Liver (tissue), 9 donors: Measurements from ENCODE around the gene MED27. TPM values are rescaled to one million over a fixed set of nuclear protein-coding genes. Genes with fewer than 3 reads are reported as not detected.

Source experiments
- DNase-seq: peaks from one replicate; pipeline ENCODE4 v3.0.0-alpha.2; 2017; ENCODE audit warnings: low spot score
- H3K27ac ChIP-seq, 2 donors: one replicate each; pipeline ENCODE4 v1.7.0; 2013; ENCODE audit warnings: inconsistent platforms in 2 of 2, low read length in 2 of 2, control low read depth in 1 of 2, low read depth in 1 of 2, mild to moderate bottlenecking in 1 of 2
- H3K27me3 ChIP-seq, 4 donors: one replicate each; pipeline versions ENCODE4 v1.6.1 to v1.7.0; 2013; ENCODE audit warnings: low read length in 3 of 4, inconsistent platforms in 1 of 4, mild to moderate bottlenecking in 1 of 4, moderate library complexity in 1 of 4; ENCODE audit not compliant: control insufficient read depth in 4 of 4, insufficient read depth in 4 of 4
- H3K36me3 ChIP-seq, 4 donors: one replicate each; pipeline versions ENCODE4 v1.6.1 to v1.7.0; 2013; ENCODE audit warnings: low read length in 3 of 4, mild to moderate bottlenecking in 3 of 4, low read depth in 1 of 4, moderate library complexity in 1 of 4; ENCODE audit not compliant: control insufficient read depth in 4 of 4, insufficient read depth in 3 of 4
- H3K4me1 ChIP-seq, 4 donors: one replicate each; pipeline versions ENCODE4 v1.6.1 to v1.7.0; 2013; ENCODE audit warnings: low read length in 3 of 4, mild to moderate bottlenecking in 3 of 4, moderate library complexity in 1 of 4; ENCODE audit not compliant: control insufficient read depth in 4 of 4, insufficient read depth in 4 of 4
- H3K4me3 ChIP-seq, 3 donors: one replicate each; pipeline versions ENCODE4 v1.6.1 to v1.7.0; 2013; ENCODE audit warnings: low read length in 3 of 3, control low read depth in 1 of 3, low read depth in 1 of 3, mild to moderate bottlenecking in 1 of 3
- H3K9ac ChIP-seq, 2 donors: one replicate each; pipeline ENCODE4 v1.7.0; 2013; ENCODE audit warnings: low read length in 2 of 2, mild to moderate bottlenecking in 2 of 2, moderate library complexity in 2 of 2, control low read depth in 1 of 2, low read depth in 1 of 2
- H3K9me3 ChIP-seq, 4 donors: one replicate each; pipeline versions ENCODE4 v1.6.1 to v1.7.0; 2013; ENCODE audit warnings: low read length in 3 of 4; ENCODE audit not compliant: control insufficient read depth in 4 of 4
- EGR1 ChIP-seq, 2 donors: IDR thresholded peaks; 2 replicates each; pipeline ENCODE4 v1.6.1; 2016 to 2018; ENCODE audit warnings: antibody characterized with exemption in 2 of 2, low read depth in 2 of 2
- FOXA1 ChIP-seq: IDR thresholded peaks from 2 replicates; pipeline ENCODE4 v1.6.1; 2016; ENCODE audit warnings: antibody characterized with exemption
- FOXA2 ChIP-seq: IDR thresholded peaks from 2 replicates; pipeline ENCODE4 v1.6.1; 2016; ENCODE audit warnings: antibody characterized with exemption
- GABPA ChIP-seq, 2 donors: IDR thresholded peaks in 1 of 2; conservative IDR thresholded peaks in 1 of 2; 2 replicates each; pipeline ENCODE4 v1.6.1; 2016; ENCODE audit warnings: antibody characterized with exemption in 2 of 2, mild to moderate bottlenecking in 1 of 2, moderate library complexity in 1 of 2
- HNF4A ChIP-seq, 2 donors: conservative IDR thresholded peaks; 2 replicates each; pipeline ENCODE4 v1.6.1; 2016; ENCODE audit warnings: antibody characterized with exemption in 2 of 2, mild to moderate bottlenecking in 2 of 2
- HNF4G ChIP-seq: IDR thresholded peaks from 2 replicates; pipeline ENCODE4 v1.6.1; 2016; ENCODE audit warnings: antibody characterized with exemption
- JUND ChIP-seq, 2 donors: IDR thresholded peaks; 2 replicates each; pipeline ENCODE4 v1.6.1; 2016; ENCODE audit warnings: antibody characterized with exemption in 2 of 2
- NR2F2 ChIP-seq: IDR thresholded peaks from 2 replicates; pipeline ENCODE4 v1.6.1; 2016; ENCODE audit warnings: antibody characterized with exemption
- RAD21 ChIP-seq, 2 donors: IDR thresholded peaks; 2 replicates each; pipeline ENCODE4 v1.6.1; 2016; ENCODE audit warnings: antibody characterized with exemption in 2 of 2, mild to moderate bottlenecking in 2 of 2
- RXRA ChIP-seq, 2 donors: IDR thresholded peaks; 2 replicates each; pipeline ENCODE4 v1.6.1; 2017 to 2018; ENCODE audit warnings: antibody characterized with exemption in 2 of 2, mild to moderate bottlenecking in 1 of 2
- SP1 ChIP-seq: IDR thresholded peaks from 2 replicates; pipeline ENCODE4 v1.6.1; 2018; ENCODE audit warnings: antibody characterized with exemption, mild to moderate bottlenecking
- TAF1 ChIP-seq: conservative IDR thresholded peaks from 2 replicates; pipeline ENCODE4 v1.6.1; 2016; ENCODE audit warnings: antibody characterized with exemption, mild to moderate bottlenecking
- YY1 ChIP-seq: IDR thresholded peaks from 2 replicates; pipeline ENCODE4 v1.6.1; 2016; ENCODE audit warnings: antibody characterized with exemption, mild to moderate bottlenecking
- WGBS: extraction: QIAGEN DNeasy Blood & Tissue Kit; methylation state at CpG from one replicate; pipeline ENCODE4 v1.1.7; 2013; 5-methylcytosine and 5-hydroxymethylcytosine counted together
- polyA plus RNA-seq, 2 donors: library from polyadenylated mRNA; stranded (reverse) in 1 of 2; unstranded in 1 of 2; fragments of 200-250 nt in 1 of 2; fragments of >200 nt in 1 of 2; fragmentation: Nextera tagmentation in 1 of 2; extraction: Ambion mirVana in 1 of 2; gene quantifications; one replicate each; pipeline versions ENCODE4 v1.2.1 to v1.2.3, GENCODE V29; 2013 to 2015
- total RNA-seq, 2 donors: library from RNA; depleted of rRNA; stranded (reverse); fragments of >200 nt; gene quantifications; one replicate each; pipeline ENCODE4 v1.2.3, GENCODE V29; 2014
- TF ChIP-seq, protein P1 (sequence below): IDR thresholded peaks from 2 replicates; pipeline ENCODE4 v1.6.1; 2016; ENCODE audit warnings: antibody characterized with exemption
- TF ChIP-seq, protein P2 (sequence below): IDR thresholded peaks from 2 replicates; pipeline ENCODE4 v1.6.1; 2016; ENCODE audit warnings: antibody characterized with exemption
- TF ChIP-seq, protein P3 (sequence below): fragments of 150-350 bp; IDR thresholded peaks from 2 replicates; pipeline ENCODE4 v1.5.1; 2017; ENCODE audit warnings: improper control_type of control experiment, low read depth, low read length; ENCODE audit not compliant: missing input control
- TF ChIP-seq, protein P4 (sequence below): IDR thresholded peaks from 2 replicates; pipeline ENCODE4 v1.6.1; 2016; ENCODE audit warnings: antibody characterized with exemption
- TF ChIP-seq, protein P5 (sequence below): IDR thresholded peaks from 2 replicates; pipeline ENCODE4 v1.6.1; 2016; ENCODE audit warnings: antibody characterized with exemption, mild to moderate bottlenecking
- donor health status: healthy.
- donor health status: healthy.
- donor health status: healthy.
- donor health status: healthy.
- donor health status: healthy.

The MED27 gene
- total and polyA plus RNA-seq, 4 donors = 4.6 to 7.9 (median 5.5) TPM

DNA sequence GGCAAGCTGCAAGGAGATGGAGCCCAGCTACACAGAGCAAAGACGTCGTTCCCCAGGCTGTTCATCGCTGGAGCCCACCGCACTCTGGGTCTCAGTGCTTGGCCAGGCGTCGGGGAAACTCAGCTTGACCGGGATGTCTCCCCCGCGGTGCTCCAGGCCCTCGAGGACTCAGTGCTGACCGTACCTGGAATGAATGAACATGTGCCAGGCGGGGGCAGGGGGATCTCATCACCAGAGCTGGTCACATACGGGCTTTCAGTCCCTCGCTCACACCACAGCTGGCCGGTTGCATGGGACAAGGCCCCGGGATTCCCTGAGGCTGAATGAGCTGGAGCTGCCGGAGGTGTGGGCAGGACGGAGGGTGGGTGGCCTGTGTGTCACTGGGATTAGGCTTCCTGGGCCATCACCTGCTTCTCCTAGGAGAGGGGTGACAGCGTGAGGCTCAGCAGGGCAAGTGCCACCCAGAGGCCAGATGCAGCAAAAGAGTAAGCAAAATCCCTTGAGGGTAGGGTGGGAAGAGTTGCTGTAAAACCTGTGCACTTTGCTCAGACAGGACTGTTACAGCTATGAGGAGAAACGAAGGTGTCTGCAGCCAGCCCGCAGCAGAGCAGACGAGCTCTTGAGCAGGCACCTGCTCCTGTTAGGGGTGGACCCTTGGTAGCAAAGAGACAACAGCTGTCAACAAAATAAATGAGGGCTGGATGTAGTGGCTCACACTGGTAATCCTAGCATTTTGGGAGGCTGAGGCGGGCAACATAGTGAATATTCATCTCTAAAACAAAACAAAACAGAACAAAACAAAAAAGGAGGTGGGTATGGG is 269.1 kb downstream of the MED27 start:
- no peaks in the 10 kb centered on the region for H3K4me1 ChIP-seq

More for the DNA sequence above, 269.1 kb downstream of the MED27 start:
- TF ChIP-seq HNF4G (no peak), RAD21 (IDR thresholded peaks at IDR 0.05) (no peak), EGR1 (IDR thresholded peaks at IDR 0.05; ENCODE audit: low read depth in 2 of 2) (no peak), TAF1 (no peak), SP1 (no peak), RXRA (IDR thresholded peaks at IDR 0.05) (no peak), FOXA1 (no peak), HNF4A (conservative IDR thresholded peaks at IDR 0.05) (no peak), GABPA (IDR thresholded peaks at IDR 0.05 in 1 of 2, conservative IDR thresholded peaks at IDR 0.05 in 1 of 2) (no peak), JUND (IDR thresholded peaks at IDR 0.05) (no peak), YY1 (no peak), FOXA2 (no peak), NR2F2 (no peak)
- TF ChIP-seq, protein P1, sequence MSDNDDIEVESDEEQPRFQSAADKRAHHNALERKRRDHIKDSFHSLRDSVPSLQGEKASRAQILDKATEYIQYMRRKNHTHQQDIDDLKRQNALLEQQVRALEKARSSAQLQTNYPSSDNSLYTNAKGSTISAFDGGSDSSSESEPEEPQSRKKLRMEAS = no peak
- TF ChIP-seq, protein P2, sequence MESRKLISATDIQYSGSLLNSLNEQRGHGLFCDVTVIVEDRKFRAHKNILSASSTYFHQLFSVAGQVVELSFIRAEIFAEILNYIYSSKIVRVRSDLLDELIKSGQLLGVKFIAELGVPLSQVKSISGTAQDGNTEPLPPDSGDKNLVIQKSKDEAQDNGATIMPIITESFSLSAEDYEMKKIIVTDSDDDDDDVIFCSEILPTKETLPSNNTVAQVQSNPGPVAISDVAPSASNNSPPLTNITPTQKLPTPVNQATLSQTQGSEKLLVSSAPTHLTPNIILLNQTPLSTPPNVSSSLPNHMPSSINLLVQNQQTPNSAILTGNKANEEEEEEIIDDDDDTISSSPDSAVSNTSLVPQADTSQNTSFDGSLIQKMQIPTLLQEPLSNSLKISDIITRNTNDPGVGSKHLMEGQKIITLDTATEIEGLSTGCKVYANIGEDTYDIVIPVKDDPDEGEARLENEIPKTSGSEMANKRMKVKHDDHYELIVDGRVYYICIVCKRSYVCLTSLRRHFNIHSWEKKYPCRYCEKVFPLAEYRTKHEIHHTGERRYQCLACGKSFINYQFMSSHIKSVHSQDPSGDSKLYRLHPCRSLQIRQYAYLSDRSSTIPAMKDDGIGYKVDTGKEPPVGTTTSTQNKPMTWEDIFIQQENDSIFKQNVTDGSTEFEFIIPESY = no peak
- TF ChIP-seq, protein P3, sequence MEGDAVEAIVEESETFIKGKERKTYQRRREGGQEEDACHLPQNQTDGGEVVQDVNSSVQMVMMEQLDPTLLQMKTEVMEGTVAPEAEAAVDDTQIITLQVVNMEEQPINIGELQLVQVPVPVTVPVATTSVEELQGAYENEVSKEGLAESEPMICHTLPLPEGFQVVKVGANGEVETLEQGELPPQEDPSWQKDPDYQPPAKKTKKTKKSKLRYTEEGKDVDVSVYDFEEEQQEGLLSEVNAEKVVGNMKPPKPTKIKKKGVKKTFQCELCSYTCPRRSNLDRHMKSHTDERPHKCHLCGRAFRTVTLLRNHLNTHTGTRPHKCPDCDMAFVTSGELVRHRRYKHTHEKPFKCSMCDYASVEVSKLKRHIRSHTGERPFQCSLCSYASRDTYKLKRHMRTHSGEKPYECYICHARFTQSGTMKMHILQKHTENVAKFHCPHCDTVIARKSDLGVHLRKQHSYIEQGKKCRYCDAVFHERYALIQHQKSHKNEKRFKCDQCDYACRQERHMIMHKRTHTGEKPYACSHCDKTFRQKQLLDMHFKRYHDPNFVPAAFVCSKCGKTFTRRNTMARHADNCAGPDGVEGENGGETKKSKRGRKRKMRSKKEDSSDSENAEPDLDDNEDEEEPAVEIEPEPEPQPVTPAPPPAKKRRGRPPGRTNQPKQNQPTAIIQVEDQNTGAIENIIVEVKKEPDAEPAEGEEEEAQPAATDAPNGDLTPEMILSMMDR = no peak
- TF ChIP-seq, protein P4, sequence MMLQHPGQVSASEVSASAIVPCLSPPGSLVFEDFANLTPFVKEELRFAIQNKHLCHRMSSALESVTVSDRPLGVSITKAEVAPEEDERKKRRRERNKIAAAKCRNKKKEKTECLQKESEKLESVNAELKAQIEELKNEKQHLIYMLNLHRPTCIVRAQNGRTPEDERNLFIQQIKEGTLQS = no peak
- TF ChIP-seq, protein P5, sequence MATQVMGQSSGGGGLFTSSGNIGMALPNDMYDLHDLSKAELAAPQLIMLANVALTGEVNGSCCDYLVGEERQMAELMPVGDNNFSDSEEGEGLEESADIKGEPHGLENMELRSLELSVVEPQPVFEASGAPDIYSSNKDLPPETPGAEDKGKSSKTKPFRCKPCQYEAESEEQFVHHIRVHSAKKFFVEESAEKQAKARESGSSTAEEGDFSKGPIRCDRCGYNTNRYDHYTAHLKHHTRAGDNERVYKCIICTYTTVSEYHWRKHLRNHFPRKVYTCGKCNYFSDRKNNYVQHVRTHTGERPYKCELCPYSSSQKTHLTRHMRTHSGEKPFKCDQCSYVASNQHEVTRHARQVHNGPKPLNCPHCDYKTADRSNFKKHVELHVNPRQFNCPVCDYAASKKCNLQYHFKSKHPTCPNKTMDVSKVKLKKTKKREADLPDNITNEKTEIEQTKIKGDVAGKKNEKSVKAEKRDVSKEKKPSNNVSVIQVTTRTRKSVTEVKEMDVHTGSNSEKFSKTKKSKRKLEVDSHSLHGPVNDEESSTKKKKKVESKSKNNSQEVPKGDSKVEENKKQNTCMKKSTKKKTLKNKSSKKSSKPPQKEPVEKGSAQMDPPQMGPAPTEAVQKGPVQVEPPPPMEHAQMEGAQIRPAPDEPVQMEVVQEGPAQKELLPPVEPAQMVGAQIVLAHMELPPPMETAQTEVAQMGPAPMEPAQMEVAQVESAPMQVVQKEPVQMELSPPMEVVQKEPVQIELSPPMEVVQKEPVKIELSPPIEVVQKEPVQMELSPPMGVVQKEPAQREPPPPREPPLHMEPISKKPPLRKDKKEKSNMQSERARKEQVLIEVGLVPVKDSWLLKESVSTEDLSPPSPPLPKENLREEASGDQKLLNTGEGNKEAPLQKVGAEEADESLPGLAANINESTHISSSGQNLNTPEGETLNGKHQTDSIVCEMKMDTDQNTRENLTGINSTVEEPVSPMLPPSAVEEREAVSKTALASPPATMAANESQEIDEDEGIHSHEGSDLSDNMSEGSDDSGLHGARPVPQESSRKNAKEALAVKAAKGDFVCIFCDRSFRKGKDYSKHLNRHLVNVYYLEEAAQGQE = no peak
- 65% methylated on average over 23 of the region's 23 CpGs for WGBS
- Histone ChIP-seq H3K9ac (no peak overlapping the region), H3K27ac (no peak overlapping the region), H3K36me3 (no peaks in the 10 kb centered on the region), H3K27me3 (peaks cover 0 to 7% (median 1%) of the 10 kb centered on the region in 4 donors), H3K4me3 (no peak overlapping the region), H3K9me3 (no peaks in the 10 kb centered on the region)
- DNase-seq = no peak

Other genes starting within 250 kb of the MED27 start
- under 1 TPM; 0.28 to 0.42 TPM for gene NTNG2, start 82.2 kb upstream of the MED27 start, total RNA-seq
- gene NTNG2, start 82.2 kb upstream of the MED27 start, polyA plus RNA-seq = under 1 TPM in 1 of 2 donors, not detected in 1; 0.12 TPM